Activated CD8-positive, alpha-beta memory T cell treated with anti-CD3 and anti-CD28 coated beads, Interleukin-2, amount 50 U/mL, for 4 hours (primary cell): ENCODE measurements around the gene SPRED1.

Source experiments
- DNase-seq: peaks from one replicate; pipeline ENCODE4 v3.0.0-alpha.2; 2020

The SPRED1 gene

DNA sequence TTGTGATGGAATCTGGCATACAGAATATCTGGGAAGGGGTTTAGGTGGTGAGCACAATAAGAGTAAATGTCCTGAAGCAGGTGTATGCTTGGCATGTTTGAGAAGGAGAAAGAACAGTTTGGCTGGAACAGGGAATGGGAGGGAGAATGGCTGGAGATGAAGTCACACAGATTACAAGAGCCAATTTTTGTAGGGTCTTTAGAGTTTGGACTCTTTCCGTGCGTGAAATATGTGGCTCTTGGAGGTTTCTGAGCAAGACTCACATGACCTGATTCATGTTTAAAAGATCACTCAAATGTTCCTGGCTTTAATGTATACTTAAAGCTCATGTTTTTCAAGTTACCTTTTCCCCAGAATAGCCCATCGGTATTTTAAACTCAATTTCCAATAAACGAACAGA, 32.8 kb downstream of the SPRED1 start:
- DNase-seq: no peak

DNA sequence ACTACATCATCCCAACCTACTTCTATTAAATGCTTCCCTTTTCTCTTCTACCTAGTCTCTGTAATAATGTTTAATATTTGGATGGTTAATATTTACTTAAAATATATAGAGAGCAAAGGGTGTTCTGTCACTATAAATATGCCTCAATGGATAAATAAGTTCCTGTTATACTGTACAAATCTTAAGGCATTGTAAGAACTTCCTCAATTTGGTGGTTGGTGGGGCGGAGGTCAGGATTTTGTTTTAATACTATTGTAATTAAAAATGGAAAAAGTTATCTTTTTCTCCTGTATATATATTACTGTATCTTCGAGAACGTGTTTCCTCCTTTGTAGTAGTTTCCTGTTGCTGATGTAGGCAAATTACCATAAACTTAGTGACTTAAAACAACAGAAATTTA, 41.5 kb downstream of the SPRED1 start:
- no peak for DNase-seq

DNA sequence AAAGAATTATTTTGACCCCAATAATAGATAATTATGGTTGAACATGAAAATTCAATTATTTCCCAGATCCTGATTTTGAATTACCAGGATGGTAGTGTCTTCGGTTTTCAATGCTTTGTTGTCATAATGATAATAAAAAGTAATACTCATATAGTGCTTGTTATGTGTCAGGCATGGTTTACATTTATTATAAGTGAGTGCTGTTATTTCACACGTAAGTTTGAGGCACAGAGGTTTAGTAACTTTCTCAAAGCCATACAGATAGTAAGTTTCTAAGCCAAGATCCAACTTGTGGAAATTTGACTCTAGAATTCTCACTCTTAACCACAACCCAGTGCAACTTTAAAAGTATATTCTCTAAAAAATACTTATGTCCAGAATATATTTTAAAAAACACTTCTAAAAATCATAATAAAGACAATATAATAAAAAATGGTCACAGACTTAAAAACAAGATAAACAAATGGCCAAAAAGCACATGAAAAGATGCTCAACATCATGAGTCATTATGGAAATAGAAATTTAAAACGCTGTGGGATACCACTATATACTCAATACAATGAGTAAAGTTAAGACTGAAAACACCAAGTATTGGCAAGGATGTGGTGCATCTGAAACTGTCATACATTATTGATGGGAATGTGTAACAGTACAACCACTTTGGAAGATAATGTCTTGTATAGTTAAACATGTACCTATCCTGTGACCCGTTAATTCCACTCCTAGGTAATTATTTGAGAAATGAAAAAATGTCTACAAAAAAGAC, 45.2 kb downstream of the SPRED1 start:
- DNase-seq: no peak

DNA sequence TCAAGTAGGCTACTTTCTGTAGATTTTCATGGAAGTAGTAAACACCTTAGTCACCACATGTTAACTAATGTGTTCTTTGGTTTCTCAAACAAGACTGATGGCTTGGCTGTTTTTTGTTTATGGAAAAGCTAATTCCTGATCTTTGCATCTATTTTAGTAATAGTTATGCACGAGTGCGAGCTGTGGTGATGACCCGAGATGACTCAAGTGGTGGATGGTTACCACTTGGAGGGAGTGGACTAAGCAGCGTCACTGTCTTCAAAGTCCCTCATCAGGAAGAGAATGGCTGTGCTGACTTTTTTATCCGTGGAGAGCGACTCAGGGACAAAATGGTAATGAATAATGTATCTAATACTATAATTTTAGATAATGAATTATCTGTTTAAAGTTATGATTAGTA, 46.6 kb downstream of the SPRED1 start:
- DNase-seq: no peak

DNA sequence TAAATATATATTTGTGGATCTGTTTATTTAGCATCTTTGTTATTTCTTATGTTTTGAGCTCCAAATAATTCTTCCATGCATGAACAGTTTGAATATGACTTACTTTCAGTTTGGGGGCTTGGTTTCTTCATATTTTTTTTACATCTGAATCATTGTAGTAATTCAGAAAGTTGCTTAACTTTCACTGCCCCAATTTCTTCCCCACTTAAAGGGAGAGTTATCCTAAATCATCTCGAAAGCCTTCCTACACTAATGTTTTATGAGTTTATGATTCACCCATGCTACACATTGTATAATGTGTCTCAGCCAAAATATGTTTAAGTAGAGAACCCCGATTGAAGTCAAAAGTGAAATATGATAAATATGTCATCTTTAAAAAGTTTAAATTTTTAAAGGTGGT, 47.8 kb downstream of the SPRED1 start:
- DNase-seq: no peak

DNA sequence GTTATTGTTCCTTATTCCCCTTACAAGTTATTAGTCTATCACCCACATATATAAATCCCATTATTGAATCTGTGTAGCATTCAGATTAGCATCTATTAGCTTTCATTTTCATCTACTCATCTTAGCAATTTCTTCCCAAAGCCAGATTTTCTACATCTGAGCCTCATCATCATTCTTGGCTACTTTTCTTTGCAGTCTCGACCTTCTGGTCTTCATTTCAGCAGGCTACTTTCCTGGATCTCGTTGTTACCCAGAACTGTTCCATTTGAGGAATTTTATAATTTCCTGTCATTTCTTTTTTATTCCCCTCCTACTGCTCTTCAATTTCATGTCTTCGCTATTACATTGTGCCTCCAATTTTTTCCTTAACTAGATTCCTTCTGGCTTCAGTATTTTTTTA, 51.8 kb downstream of the SPRED1 start:
- DNase-seq: no peak

DNA sequence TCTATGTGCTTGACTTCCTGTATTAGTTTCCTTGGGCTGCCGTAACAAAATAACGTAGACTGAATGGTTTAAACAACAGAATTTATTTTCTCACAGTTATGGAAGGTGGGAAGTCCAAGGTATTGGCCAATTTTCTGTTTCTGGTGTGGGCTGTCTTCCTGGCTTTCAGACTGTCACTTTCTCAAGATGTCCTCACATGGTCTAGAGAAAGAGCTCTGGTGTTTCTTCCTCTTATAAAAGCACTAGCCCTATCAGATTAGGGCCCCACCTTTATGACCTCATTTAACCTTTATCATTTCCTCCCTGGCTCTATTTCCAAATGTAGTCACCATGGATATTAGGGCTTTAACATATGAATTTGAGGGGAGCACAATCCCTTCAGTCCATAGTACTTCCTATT, 54.6 kb downstream of the SPRED1 start:
- no peak for DNase-seq

DNA sequence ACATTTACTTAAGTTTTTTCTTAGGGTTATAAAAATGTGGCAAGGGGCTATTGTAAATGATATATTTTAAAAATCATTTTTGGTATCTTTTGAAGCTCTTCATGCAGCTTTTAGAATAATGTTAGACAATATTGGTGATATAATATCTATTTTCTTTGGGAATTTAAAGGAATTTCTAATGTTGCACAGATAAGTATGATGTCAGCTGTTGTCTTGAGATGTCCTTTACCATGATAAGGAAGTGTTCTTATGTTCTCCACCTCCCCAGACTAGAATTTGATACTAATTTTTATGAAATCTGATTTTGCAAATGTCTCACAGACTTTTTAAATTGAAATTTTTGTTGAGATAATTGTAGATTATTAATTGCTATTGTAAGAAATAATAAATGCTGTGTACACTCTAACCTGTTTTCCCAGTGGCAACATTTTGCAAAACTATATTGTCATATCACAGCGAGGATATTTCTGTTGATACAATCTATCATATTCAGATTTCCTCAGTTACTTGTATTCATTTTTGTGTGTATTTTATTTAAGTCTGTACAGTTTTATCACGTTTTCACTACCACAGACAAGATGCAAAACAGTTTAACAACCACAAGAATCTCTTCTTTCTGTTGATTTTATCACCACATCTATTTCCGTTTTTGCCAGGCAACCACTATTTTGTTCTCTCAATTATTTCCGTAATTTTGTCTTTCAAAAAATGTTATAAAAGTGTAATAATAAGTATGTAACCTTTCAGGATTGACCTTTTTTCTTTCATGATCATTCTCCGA, 55.4 kb downstream of the SPRED1 start:
- DNase-seq: no peak

DNA sequence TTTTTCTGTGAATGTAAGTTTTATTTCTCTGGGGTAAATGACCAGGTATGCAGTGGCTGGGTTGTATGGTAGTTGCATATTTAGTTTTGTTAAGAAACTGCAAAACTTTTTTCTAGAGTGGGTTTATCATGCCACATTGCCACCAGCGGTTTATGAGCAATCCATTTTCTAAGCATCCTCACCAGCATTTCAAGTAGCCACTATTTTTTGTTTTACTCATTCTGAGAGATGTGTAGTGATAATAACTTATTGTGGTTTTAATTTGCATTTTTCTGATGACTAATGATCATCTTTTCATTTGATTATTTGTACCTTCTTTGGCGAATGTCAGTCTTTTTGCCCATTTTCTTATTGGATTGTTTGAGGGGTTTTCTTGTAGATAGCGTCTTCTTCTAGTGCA, 56.2 kb downstream of the SPRED1 start:
- DNase-seq: no peak

DNA sequence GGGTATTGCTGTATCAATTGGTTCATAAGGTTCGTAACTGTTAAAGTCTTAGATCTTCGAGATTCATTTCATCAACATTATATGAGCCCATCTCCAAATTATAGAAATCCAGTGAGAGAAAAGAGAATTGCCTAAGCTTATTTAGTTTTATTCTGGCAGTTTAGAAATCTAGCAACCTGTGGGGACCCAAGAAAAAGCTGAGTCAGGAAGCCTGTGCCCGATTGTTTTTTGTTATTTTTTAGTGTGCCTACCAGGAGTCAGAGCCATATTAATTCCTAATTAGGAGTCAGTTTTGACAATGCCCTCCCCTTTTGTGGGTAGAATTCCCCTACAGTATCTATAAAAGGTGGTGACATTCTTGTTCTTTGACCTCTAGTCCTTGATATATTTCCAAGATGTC, 59.6 kb downstream of the SPRED1 start:
- no peak for DNase-seq

DNA sequence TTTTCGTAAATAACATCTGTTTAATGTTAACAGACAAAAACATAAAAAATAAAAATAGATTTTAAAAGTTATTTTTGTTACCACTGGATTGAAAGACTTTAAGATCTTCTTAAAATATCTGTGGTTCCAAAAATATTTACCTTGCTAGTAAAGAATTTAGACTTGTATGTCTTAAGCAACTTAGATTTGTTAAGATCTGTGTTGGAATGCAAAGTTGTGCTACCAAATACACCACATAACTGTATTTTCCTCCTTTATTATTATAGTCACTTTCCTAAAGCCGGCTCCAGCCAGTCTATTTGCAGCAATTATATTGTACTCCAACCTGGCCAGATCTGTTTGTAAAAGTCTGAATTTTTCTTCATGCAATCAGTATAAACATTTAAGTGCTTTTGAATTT, 63.7 kb downstream of the SPRED1 start:
- DNase-seq: no peak

DNA sequence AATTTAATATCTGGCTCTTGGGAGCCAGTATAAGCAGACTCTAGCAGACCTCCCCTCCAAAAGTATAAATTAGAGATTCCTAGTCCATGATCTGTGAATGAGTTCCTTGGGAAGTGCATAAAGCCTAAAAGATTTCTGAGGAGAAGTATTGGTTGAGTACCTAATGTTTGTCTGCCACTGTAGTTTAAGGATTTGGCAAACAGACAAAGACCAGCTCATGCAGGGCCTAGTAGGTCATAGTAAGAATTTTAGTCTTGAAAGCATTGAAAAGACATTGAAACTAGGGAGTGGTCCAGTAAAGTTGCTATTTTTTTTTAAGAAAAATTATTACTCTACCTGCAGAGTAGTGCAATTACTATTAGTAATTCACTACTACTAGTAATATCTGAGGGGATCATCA, 67.5 kb downstream of the SPRED1 start:
- DNase-seq: no peak

DNA sequence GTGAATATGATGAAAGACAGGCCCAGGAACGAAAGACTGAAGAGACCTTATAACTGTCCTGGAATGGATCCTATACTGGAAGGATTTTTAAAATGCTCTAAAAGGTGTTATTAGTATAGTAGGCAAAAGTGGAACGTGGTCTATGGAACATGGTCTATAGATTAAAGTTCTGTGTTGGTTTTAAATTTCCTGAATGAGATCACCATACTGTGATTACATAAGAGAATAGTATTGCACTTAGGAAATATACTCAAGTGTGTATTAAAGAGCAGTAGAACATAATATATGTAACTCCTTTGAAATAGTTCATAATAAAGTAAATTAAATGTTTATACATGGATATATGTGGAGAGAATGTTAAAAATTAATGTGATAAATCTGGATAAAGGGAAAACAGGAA, 68.2 kb downstream of the SPRED1 start:
- DNase-seq: no peak

DNA sequence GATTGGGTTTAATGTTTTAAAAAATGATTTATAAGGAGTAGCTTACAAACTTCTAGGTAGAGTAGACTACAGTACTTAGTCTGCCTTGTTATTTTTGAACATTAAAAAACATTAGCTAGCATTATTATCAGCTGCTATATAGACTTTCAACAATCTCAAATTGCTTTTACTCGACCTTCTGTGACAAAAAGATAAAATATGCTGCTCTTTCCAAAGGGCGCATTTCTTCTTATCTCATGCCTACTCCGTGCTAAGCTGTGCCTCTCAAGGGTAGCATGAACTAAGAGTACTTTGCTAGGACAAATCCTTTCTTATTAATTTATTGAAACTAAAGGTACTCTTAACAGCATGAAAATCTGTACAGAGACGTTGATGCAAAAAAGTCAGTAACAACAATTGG, 71.3 kb downstream of the SPRED1 start:
- DNase-seq: no peak

DNA sequence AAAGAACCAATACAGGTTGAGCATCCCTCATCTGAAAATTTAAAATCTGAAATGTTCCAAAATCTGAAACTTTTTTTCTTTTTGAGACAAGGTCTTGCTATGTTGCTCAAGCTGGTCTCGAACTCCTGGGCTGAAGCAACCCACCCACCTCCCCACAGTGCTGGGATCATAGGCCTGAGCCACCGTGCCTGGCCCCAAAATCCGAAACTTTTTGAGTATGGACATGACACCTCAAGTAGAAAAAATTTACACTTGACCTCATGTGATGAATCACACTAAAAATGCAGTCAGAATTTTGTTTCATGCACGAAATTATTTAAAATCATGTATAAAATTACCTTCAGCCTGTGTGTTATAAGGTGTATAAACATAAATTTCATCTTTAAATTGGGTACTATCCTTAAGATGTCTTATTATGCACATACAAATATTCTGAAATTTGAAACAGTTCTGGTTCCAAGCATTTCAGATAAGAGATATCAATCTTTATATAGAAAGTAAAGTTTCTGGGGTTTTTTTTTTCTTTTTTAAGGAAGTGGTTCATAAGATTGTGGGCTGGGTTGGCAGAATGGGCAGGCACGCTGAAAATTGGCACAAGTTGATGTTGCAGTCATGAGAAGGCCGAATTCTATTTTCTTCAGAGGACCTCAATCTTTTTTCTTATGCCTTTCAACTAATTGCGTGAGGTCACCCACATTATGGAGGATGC, 72.5 kb downstream of the SPRED1 start:
- DNase-seq: no peak

DNA sequence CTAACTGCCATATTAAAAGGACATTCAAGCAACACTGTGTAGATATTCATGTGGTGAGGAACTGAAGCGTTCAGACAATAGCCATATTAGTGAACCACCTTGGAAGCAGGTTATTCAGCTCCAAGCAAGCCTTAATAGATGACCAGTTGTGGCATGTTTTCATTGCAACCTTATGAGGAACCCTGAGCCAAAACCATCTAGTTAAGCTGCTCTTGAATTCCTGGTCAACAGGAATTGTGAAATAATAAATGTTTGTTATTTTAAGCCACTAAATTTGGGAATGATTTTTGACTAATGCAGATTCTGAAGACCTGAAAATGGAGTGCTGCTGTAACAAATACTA, 73.0 kb downstream of the SPRED1 start:
- DNase-seq: no peak

DNA sequence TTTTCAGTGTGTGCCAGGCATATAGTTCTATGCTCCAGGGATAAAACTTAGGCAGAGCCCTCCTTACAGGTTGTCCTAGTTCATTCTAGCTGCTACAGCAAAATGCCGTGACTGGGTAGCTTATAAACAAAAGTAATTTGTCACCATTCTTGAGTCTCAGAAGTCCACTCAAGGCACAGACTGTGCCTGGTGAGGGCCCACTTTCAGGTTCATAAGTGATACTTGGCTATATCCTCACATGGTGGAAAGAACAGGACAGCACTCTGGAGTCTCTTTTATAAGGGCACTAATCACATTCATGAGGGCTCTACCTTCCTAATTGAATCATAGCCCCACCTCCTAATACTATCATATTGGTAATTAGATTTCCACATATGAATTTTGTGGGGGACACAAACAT, 80.1 kb downstream of the SPRED1 start:
- no peak for DNase-seq

DNA sequence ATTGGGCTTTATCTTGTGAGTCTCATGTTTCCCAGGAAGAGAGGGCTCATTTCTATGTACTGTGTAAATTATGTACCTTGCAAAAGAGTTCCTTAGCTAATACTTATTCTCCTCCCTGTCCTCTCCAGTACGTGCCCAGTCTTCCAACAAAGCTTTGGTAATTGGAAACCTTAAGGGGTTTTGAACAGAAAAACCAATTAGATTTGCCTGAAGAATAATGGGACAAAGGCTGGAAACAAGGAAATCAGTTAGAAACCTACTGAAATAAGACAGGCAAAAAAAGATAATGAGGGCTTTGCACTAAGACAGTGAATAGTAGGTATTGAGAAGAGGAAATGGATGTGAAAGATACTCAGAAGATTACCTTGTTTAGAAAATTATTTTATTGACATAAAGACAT, 82.5 kb downstream of the SPRED1 start:
- no peak for DNase-seq

DNA sequence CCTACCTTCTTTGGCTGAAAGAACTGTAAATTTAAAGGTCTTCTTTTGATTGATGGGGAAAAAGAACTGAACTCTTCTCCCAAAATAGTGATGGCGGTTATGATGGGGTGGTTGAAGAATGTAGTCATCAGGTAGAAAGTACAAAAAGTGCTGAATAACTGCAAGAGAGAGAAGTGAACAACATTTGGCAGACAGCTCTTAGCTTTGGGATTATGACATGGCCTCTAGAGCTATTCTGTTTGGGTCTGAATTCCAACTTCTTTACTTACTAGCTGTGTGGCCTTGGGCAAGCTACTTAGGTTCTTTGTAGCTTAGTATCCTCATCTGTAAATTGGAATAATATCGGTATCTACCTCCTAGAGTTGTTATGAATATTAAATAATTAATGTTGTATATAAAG, 91.7 kb downstream of the SPRED1 start:
- DNase-seq: no peak

DNA sequence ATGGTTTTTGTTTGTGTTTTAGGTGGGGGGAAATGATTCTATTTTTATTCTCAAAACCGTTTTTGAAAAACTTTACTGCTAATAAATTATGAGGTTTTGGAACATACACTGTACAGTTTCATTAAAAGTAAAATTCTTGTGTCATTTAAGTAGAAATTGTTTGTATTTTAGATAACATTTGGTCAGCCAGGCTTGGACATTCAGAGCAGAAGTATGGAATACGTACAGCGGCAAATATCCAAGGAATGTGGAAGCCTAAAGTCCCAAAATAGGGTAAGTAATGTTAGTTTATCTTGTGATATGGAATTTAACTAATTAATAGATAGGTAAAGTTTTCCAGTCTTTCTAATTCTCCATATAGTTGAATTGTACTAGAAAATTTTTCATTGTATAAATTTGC, 96.6 kb downstream of the SPRED1 start:
- DNase-seq: no peak

DNA sequence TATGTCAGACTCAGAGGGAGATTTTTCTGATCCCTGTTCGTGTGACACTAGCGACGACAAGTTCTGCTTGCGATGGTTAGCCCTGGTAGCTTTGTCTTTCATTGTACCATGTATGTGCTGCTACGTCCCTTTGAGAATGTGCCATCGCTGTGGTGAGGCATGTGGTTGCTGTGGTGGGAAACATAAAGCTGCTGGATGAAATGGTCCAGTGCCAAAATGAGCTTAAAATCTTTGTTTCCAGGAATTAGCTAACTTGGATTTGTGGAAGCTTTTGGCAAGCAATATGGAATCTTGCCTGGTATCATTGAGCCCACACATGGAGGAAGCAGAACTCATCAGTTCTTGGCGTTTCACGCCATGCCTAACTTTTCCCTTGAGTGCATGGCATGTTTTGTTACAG, 98.8 kb downstream of the SPRED1 start:
- DNase-seq: no peak

DNA sequence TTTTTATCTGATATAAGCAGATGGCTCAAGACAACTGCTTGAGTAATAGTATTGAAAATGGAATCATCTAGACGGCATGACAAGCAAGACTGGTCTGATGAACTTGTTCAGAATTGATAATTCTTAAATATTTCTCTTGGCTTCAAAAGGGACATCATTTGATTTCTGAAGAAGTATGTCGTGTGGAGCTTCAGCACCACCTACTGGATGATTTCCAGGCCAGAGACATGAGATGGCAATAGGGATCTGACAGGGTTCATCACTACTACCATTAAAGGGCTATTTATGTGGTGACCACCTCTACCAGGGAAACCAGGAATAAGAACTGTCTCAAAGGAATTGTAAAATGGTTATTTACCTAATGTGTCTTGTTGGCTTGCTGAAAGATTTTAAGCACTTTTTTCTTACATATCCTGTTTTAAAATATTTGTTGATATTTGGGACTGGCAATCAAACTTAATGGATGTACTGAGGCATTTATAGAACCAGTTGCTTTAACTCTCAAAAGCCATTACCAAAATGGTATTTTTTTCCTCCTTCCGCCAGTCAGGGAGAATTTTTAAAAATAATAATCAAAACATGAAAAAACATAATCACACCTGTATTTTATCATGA, 101.8 kb downstream of the SPRED1 start:
- peak; percentile 58 for DNase-seq

DNA sequence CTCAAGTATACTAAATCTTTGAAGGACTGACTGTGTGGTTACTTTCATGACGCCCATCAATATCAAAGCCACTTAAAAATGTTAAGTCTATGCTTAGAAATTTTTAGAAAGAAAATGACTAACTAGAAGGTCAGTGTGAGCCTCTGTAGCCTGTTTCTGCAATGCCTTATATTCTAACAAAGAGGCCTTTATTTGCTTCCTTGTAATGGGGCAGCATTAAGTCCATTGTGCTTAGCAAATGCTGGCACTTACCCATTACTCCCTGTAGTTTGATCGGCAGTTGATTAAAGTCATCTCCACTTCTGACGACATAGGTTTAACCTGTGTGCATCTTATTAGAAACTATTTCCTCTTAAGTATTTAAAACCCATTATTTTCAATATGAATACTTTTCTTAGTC, 109.7 kb downstream of the SPRED1 start:
- no peak for DNase-seq

DNA sequence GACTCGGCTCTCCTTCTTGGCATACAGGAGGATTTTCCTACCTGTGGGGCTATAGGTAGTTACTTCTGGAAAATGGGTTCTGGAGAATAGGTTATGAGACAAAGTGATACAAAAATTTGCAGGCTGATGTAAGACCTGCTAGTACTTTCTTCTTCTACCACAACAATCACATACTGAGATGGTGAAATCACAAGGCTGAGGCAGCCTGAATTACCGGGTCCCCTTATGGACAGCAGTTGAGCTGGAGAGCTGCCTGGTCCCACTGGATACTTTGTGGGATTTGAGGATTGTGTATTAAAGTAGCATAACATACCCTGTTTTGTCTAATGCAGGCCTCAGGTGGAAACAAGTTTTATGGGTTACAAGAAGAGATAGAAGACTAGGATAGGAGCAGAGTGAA, 114.8 kb downstream of the SPRED1 start:
- no peak for DNase-seq
